Lower lobe of right lung (tissue), 2 donors: ENCODE results near the gene RELL1. TPM values are rescaled to one million over a fixed set of nuclear protein-coding genes. Genes with fewer than 3 reads are reported as not detected.

ENCODE experiments used
- ATAC-seq, 2 donors: fragments of 200-7000 bp; cut with Tn5 transposase; one replicate each; pipeline ENCODE4 v1.9.1; 2020 to 2022; ENCODE audit warnings: mild to moderate bottlenecking in 2 of 2, moderate library complexity in 2 of 2
- DNase-seq: peaks from one replicate; pipeline ENCODE4 v3.0.0-alpha.2; 2020
- H3K27ac ChIP-seq: fragments of 200-600 bp; one replicate; pipeline ENCODE4 v1.8.0; 2022
- H3K27me3 ChIP-seq: fragments of 200-600 bp; one replicate; pipeline ENCODE4 v1.8.0; 2022; ENCODE audit warnings: low read depth
- H3K36me3 ChIP-seq: fragments of 200-600 bp; one replicate; pipeline ENCODE4 v1.8.0; 2022; ENCODE audit warnings: mild to moderate bottlenecking
- H3K4me1 ChIP-seq: fragments of 200-600 bp; one replicate; pipeline ENCODE4 v1.8.0; 2022
- H3K4me3 ChIP-seq: fragments of 200-600 bp; one replicate; pipeline ENCODE4 v1.8.0; 2022; ENCODE audit warnings: mild to moderate bottlenecking
- H3K9me3 ChIP-seq: fragments of 200-600 bp; one replicate; pipeline ENCODE4 v1.8.0; 2022
- intact Hi-C: fragments of 100-400 bp; cut with DNase I; formaldehyde crosslinking; loops from one replicate; pipeline ENCODE4 v1.11.0; 2022
- total RNA-seq: library from RNA; stranded (reverse); fragmentation: NEBNext Ultra II Directional; extraction: Animal tissue kit (Norgen Biotek cat#: 25700); gene quantifications from one replicate; pipeline ENCODE4 v1.2.1, GENCODE V29; 2021
- TF ChIP-seq, protein P1 (sequence below): fragments of 200-600 bp; IDR thresholded peaks from one replicate; pipeline ENCODE4 v1.8.0; 2022; ENCODE audit warnings: antibody characterized with exemption, mild to moderate bottlenecking
- donor health status: DM: no; HTN: yes; CAD: no; lungs with severe emphysema.

Gene RELL1
- total RNA-seq, 1 donor from 2014 or later = 33.5 TPM

DNA sequence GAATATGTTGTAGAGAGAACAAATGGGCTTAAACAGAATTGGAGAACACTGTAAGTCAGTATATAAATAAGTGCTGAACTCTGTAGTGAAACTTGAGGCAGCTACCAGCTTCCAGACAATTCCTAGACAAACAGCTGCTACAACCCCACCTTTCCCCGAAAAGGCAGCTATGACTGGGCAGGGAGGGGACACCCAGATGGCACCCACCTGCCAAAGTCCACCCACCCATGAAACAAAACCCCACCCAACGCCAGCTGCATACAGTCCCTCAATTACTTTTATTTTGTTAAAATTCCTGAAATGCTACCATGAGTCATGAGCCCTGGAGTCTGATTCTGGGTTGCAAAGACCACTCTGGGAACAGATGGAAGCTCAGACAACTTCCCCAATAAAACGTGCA lies 24.4 kb downstream of the RELL1 start:
- intact Hi-C loops = no loop called here
- H3K4me3 ChIP-seq = no peak overlapping the region
- peaks cover 66% of the 10 kb centered on the region for H3K4me1 ChIP-seq
- ATAC-seq (no peak), DNase-seq (no peak)
- TF ChIP-seq, protein P1, sequence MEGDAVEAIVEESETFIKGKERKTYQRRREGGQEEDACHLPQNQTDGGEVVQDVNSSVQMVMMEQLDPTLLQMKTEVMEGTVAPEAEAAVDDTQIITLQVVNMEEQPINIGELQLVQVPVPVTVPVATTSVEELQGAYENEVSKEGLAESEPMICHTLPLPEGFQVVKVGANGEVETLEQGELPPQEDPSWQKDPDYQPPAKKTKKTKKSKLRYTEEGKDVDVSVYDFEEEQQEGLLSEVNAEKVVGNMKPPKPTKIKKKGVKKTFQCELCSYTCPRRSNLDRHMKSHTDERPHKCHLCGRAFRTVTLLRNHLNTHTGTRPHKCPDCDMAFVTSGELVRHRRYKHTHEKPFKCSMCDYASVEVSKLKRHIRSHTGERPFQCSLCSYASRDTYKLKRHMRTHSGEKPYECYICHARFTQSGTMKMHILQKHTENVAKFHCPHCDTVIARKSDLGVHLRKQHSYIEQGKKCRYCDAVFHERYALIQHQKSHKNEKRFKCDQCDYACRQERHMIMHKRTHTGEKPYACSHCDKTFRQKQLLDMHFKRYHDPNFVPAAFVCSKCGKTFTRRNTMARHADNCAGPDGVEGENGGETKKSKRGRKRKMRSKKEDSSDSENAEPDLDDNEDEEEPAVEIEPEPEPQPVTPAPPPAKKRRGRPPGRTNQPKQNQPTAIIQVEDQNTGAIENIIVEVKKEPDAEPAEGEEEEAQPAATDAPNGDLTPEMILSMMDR = no peak
- no peaks in the 10 kb centered on the region for H3K36me3 ChIP-seq
- H3K27me3 ChIP-seq = no peaks in the 10 kb centered on the region
- H3K27ac ChIP-seq = no peak overlapping the region
- peaks cover 8% of the 10 kb centered on the region for H3K9me3 ChIP-seq

DNA sequence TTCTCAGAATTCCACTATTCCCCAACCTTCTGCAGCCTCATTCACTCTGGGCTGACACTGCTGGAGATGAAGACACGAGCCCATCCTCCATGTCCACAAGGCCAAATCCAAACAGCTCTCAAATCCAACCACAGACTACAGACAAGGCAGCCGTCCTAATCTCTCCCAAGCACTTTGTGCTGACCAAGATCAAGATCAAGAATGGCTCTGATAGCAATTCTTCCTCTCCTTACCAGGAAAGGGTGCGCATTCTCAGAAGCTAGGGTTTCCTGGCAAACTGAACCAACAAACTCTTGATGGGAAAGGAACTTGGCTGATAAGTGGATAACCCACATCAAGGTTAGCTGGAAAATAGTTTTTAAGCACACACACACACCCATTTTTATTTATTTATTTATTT lies 26.5 kb downstream of the RELL1 start:
- TF ChIP-seq, protein P1 = no peak
- Histone ChIP-seq H3K4me1 (peaks cover 45% of the 10 kb centered on the region), H3K36me3 (no peaks in the 10 kb centered on the region), H3K27ac (no peak overlapping the region), H3K4me3 (no peak overlapping the region), H3K9me3 (peaks cover 15% of the 10 kb centered on the region), H3K27me3 (no peaks in the 10 kb centered on the region)
- intact Hi-C loops = no loop called here
- ATAC-seq = no peak
- no peak for DNase-seq

DNA sequence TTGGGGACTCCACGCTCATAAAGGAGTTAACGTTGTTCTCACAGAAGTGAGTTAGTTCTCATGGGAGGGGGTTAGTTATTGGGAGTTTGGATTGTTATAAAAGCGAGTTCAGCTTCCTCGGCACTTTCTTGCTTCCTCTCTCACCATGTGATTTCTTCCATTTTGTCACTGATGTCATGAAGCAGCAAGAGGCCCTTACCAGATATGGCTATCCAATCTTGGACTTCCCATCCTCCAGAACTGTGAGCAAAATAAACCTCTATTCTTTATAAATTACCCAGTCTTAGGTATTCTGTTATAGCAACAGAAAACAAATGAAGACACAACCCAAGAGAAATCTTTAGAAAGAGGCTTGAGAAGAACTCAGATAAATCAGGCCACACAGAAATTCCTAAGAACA lies 29.5 kb downstream of the RELL1 start:
- Histone ChIP-seq H3K4me3 (no peak overlapping the region), H3K4me1 (peaks cover 17% of the 10 kb centered on the region), H3K36me3 (no peaks in the 10 kb centered on the region), H3K9me3 (peaks cover 21% of the 10 kb centered on the region), H3K27me3 (no peaks in the 10 kb centered on the region), H3K27ac (no peak overlapping the region)
- TF ChIP-seq, protein P1 = no peak
- intact Hi-C loops = no loop called here
- no peak for ATAC-seq
- DNase-seq = no peak

DNA sequence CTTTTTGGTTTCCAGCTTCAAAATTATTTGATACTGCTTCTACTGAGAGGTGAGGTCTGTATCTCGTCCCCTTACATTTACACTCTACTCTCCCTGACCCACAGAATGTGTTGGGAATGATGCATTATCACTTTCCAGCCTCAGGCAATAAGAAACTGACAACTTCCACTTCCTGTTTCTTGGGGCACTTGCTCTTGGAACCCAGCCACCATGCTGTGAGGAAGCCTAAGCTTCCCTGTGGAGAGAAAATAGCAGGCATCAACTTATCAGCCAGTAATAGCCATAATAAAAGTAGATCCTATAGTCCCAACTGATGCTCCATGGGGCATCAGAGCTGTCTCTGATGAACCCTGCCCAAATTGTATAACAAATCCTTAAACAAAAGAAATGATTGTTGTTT lies 32.6 kb downstream of the RELL1 start:
- intact Hi-C loops = no loop called here
- TF ChIP-seq, protein P1 = no peak
- Histone ChIP-seq H3K27me3 (no peaks in the 10 kb centered on the region), H3K9me3 (peaks cover 21% of the 10 kb centered on the region), H3K4me3 (no peak overlapping the region), H3K4me1 (peaks cover 4% of the 10 kb centered on the region), H3K27ac (no peak overlapping the region), H3K36me3 (peaks cover 4% of the 10 kb centered on the region)
- ATAC-seq (no peak), DNase-seq (no peak)

DNA sequence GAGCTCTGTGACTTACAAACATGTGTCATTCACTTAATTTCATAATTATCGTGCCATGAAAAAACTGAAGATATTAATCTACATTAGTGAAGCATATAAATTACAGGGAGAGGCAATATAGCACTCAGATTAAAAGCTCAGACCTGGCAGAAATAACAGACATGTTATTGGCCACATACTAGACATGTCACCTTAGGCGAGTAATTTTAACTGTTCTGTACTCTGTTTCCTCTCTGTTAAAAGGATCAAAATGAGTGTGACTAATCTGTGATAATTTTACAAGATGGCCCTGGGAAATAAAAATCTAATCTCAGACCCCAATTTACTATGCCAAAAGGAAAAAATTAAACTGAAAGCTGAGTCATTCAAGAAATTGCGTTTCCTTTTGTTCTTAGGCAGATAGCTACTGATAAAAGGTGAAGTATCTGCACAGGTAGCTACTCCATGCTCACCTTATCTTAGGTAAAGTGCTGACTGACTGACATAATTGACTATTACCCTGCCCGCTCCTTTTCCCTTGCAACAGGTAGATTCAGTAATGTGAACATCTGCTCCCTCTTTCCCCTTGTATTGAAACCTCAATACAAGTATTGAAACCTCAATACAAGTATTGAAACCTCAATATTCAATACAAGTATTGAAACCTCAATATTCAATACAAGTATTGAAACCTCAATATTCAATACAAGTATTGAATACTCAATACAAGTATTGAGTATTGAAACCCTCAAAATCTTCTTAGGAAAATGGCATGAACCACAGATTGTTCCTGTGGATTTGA lies 33.2 kb downstream of the RELL1 start:
- peaks cover 8% of the 10 kb centered on the region for H3K36me3 ChIP-seq
- TF ChIP-seq, protein P1 = no peak
- no peak overlapping the region for H3K4me3 ChIP-seq
- DNase-seq = no peak
- intact Hi-C loops = no loop called here
- H3K27me3 ChIP-seq = no peaks in the 10 kb centered on the region
- H3K4me1 ChIP-seq = peaks cover 10% of the 10 kb centered on the region
- peaks cover 21% of the 10 kb centered on the region for H3K9me3 ChIP-seq
- no peak for ATAC-seq
- H3K27ac ChIP-seq = no peak overlapping the region
